Lower leg skin (tissue), 4 donors: ENCODE results near the gene CENPX. TPM values are rescaled to one million over a fixed set of nuclear protein-coding genes. Genes with fewer than 3 reads are reported as not detected.

Experiments
- DNase-seq, 2 donors: peaks; one replicate each; pipeline ENCODE4 v3.0.0-alpha.2; 2019; ENCODE audit warnings: low spot score in 2 of 2
- H3K4me3 ChIP-seq: fragments of 200-600 bp; sonication (generic); 2 replicates; pipeline ENCODE4 v1.5.1; 2017; ENCODE audit warnings: mild to moderate bottlenecking, low read depth; ENCODE audit not compliant: poor library complexity, severe bottlenecking
- POLR2A ChIP-seq, 2 donors: fragments of 450-650 bp; IDR thresholded peaks; one replicate each; pipeline ENCODE4 v1.6.1; 2016 to 2017; ENCODE audit warnings: antibody characterized with exemption in 2 of 2, mild to moderate bottlenecking in 1 of 2, moderate library complexity in 1 of 2
- WGBS, 2 donors: methylation state at CpG; one replicate each; pipeline ENCODE4 v1.1.5; 2018; 5-methylcytosine and 5-hydroxymethylcytosine counted together
- intact Hi-C: fragments of 100-400 bp; cut with DNase I; formaldehyde crosslinking; loops from one replicate; pipeline ENCODE4 v1.15.0; 2023; ENCODE audit warnings: low total_unique reads
- total RNA-seq, 4 donors: library from RNA; depleted of rRNA; stranded (reverse); fragments of >200 nt; gene quantifications; one replicate each; pipeline ENCODE4 v1.1.0, GENCODE V29; 2016
- TF ChIP-seq, protein P1 (sequence below), 3 donors: fragments of 450-650 bp; IDR thresholded peaks; one replicate each; pipeline ENCODE4 v1.5.1; 2016; ENCODE audit warnings: antibody characterized with exemption in 3 of 3, mild to moderate bottlenecking in 3 of 3, moderate library complexity in 2 of 3

CENPX gene
- total RNA-seq, 4 donors from 2014 or later = 64.8 to 79.7 (median 71.2) TPM

DNA sequence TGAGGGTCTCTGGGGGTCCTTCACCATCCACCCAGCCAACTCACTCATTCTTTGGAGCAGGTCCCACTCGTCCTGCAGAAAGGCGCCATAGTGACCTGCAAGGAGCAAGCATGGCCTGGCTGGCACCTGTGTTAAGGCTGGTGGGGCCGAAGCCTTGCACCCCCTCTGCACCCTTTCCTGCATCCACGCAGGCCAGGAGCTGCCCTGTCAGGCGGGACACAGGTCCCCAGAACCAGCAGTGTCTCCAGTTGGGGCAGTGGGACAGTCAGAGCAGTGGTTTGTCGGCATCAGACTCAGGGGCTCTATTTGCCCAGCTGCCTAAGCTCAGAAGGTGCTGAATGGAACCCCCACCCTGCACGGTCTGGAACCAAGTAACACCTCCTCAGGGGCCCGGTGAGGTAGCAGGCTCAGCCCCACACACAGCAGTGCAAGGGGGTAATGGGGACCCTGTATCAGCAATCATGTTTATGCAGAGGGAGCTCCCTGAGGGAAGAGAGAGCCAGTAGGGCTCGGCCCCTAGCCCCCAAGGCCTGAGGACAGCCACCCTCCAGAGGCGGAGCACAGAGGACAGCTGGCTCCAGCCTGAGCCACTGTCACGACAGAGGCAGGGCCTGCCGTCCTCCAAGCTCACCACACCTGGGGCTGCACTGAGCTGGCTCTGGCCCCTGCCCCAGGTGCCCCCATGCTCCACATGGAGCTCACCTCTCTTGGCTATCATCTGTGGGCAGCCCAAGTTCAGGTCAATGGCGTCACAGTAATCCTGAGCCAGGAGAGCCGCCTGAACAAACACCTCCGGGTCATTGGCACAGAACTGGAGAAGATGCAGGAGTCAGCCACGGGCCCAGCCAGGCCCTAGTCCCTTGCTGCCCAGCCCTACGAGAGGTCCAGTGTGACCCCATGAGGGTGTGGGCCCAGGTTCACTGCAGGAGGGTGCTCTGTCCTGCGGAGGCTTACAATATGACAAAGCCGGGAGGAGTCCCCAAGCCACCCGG lies 41.0 kb upstream of the CENPX start:
- no peak for DNase-seq
- 68 to 80% methylated on average over 19 to 20 of the region's 20 CpGs for WGBS, 2 donors
- TF ChIP-seq, protein P1, sequence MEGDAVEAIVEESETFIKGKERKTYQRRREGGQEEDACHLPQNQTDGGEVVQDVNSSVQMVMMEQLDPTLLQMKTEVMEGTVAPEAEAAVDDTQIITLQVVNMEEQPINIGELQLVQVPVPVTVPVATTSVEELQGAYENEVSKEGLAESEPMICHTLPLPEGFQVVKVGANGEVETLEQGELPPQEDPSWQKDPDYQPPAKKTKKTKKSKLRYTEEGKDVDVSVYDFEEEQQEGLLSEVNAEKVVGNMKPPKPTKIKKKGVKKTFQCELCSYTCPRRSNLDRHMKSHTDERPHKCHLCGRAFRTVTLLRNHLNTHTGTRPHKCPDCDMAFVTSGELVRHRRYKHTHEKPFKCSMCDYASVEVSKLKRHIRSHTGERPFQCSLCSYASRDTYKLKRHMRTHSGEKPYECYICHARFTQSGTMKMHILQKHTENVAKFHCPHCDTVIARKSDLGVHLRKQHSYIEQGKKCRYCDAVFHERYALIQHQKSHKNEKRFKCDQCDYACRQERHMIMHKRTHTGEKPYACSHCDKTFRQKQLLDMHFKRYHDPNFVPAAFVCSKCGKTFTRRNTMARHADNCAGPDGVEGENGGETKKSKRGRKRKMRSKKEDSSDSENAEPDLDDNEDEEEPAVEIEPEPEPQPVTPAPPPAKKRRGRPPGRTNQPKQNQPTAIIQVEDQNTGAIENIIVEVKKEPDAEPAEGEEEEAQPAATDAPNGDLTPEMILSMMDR (IDR thresholded peaks at IDR 0.05) = no peak
- TF ChIP-seq POLR2A (IDR thresholded peaks at IDR 0.05) = no peak
- no peak overlapping the region for H3K4me3 ChIP-seq
- intact Hi-C loops = no loop called here

DNA sequence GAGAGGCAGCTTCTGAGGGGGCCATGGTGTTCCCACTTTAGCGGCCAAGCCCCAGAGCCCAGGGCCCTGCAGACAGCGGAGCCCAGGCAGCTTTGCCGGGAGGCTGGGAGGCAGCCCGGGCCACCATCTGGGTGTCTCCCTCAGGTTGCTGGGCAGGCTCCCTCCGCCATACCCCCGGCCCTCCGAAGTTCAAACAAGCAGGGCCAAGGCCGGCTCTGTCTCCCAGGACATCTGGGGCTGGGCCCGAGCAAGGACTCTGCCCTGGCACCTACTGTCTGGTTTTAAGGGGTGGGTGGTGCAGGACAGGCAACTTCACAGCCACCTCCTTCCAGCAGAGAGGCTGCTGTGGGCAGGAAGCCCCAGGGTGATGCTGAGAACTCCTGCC lies 40.3 kb upstream of the CENPX start:
- no peak for TF ChIP-seq POLR2A (IDR thresholded peaks at IDR 0.05)
- TF ChIP-seq, protein P1 (IDR thresholded peaks at IDR 0.05) = no peak
- intact Hi-C loops = no loop called here
- WGBS, 2 donors = 87 to 96% methylated on average over 3 to 9 of the region's 9 CpGs
- no peak for DNase-seq
- no peak overlapping the region for H3K4me3 ChIP-seq

DNA sequence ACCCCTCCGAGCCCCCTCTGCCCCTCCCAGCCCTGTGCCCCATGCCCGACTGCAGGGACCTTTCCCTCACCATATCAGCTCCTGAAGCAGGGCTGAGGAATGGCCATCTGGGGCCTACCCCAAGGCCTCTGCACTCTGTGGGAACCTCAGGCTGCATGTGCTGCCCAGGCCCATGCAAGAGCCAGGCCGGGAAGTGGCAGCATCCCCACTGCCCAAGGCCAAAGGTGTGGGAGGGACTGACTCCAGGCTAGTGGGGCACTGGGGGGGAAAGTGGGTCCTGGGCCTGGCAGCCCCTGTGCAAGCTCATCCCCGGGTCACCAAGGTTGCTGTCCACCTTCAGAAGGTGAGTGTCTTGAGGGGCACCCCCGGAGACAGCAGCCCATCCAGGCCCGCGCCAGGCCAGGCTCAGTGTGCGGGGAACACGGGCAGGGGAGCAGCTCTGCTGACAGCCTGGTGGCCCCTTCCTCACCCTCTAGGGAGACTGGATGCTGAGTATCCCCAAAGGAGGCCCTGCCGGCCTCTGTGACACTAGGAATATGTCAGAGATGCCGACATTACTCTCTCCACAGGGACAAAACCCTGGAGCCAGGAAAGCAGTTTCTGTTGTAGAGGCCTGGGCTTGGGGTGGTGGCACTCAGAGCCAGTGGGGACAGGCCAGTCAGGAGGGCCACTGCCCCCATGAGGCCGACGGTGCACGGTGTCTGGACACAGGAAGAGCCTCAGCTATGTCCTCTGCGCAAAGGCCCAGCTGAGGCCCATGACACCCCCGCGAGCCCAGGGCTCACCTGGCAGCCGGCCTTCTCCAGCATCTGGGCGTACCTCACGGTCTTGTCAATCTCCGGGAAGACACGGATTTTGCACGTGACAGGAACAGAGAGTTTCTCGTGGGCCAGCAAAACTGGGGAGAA lies 39.7 kb upstream of the CENPX start:
- 85 to 87% methylated on average over 22 of the region's 24 CpGs for WGBS, 2 donors
- TF ChIP-seq, protein P1 (IDR thresholded peaks at IDR 0.05) = no peak
- no peak for TF ChIP-seq POLR2A (IDR thresholded peaks at IDR 0.05)
- no peak for DNase-seq
- intact Hi-C loops = no loop called here
- no peak overlapping the region for H3K4me3 ChIP-seq

DNA sequence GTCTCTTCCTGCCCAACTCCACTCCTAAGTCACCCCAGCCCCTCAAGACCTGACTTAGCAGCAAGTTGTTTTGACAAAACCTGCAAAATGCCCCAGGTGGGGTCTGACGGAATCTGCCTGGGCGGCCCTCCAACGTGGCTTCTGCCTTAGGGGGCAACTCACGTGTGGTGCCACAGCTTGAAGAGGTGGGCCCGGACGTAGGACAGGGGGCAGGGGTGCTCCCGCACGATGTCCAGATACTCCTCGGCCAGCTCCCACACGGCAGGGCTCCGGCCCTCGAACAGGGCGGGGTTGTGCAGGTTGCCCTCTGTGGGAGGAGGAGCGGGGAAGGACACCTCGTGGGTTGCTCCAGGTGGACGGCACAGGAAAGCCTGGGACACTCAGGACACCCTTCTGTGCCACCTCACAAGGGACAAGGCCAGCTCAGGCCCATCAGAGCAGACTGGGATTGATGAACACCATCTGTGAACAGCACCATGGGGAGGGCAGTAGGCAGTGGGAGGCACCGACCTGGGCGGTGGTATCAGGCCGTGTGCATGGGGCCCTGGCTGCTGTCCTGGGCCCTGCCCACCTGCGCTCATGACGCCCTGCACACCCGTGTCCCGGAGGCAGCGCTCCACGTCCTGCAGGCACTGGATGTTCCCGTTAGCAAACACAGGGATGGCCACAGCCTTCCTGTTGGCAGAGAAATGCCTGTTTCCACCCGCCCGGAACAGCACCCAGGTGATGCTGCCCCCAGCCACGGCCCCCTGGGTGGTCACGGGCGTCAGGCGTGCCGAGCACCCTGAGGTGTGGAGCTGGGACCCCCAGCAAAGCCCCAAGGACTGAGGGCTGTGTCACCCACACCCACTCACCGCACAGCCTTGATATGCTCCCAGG lies 38.6 kb upstream of the CENPX start:
- H3K4me3 ChIP-seq = no peak overlapping the region
- no peak for TF ChIP-seq POLR2A (IDR thresholded peaks at IDR 0.05)
- TF ChIP-seq, protein P1 (IDR thresholded peaks at IDR 0.05) = no peak
- DNase-seq = no peak
- intact Hi-C loops = no loop called here
- WGBS, 2 donors = 82 to 87% methylated on average over 21 to 27 of the region's 34 CpGs

DNA sequence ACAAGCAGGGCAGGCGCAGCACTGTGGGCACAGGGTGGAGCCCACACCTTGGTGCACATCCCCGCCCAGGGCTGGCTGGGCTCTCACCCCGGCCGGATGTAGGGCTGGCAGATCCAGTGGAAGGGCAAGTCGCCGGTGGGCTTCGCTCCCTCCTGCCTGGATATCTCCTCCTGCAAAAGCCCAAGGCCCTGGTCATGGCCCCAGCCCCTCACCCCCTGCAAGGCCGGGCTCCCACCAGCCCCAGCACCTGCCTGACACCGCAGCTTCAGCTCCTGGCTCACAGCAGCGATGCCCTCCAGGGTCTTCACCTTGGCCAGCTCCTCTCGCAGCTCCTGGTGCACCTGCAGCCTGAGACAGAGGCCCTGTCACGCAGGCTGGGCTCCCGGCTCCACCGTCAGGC lies 37.9 kb upstream of the CENPX start:
- 92 to 93% methylated on average over 3 to 14 of the region's 14 CpGs for WGBS, 2 donors
- H3K4me3 ChIP-seq = no peak overlapping the region
- intact Hi-C loops = no loop called here
- no peak for DNase-seq
- no peak for TF ChIP-seq POLR2A (IDR thresholded peaks at IDR 0.05)
- TF ChIP-seq, protein P1 (IDR thresholded peaks at IDR 0.05) = no peak
